GM12878 (cell line): ENCODE data around the gene IRAG1. TPM values are rescaled to one million over a fixed set of nuclear protein-coding genes. Genes with fewer than 3 reads are reported as not detected.

Experiments
- ESRRA ChIP-seq: IDR thresholded peaks from 2 replicates; pipeline ENCODE4 v1.6.1; 2012; ENCODE audit warnings: mild to moderate bottlenecking, low read length, improper control_type of control experiment
- IKZF1 ChIP-seq: fragments of 450-650 bp; conservative IDR thresholded peaks from 2 replicates; pipeline ENCODE4 v1.6.1; 2017; ENCODE audit warnings: antibody characterized with exemption, mild to moderate bottlenecking
- KAT2A ChIP-seq: conservative IDR thresholded peaks from 2 replicates; pipeline ENCODE4 v1.6.1; 2011; ENCODE audit warnings: low read depth, low read length; ENCODE audit not compliant: control insufficient read depth
- SMC3 ChIP-seq: IDR thresholded peaks from 2 replicates; pipeline ENCODE4 v1.6.1; 2011; ENCODE audit warnings: low read length, improper control_type of control experiment, borderline replicate concordance
- WRNIP1 ChIP-seq: IDR thresholded peaks from 2 replicates; pipeline ENCODE4 v1.6.1; 2011; ENCODE audit warnings: low read depth, low read length, improper control_type of control experiment, borderline replicate concordance
- polyA plus RNA-seq, 11 experiments: library from polyadenylated mRNA; depleted of rRNA in 4 of 11; unstranded in 6 of 11; stranded (reverse) in 5 of 11; fragments of >200 nt; fragmentation: Nextera tagmentation in 4 of 11; fragmentation: Illumina TruSeq in 1 of 11; extraction: Ambion mirVana in 4 of 11; extraction: Trizol in 1 of 11; gene quantifications; 1 replicate in 1 of 11; 2 replicates in 10 of 11; pipeline versions ENCODE4 v1.2.1 to v1.2.3, GENCODE V29; 2011 to 2016; ENCODE audit warnings: inconsistent platforms in 2 of 11, missing spikeins in 2 of 11, low read depth in 1 of 11
- total RNA-seq, 4 experiments: library from RNA; depleted of rRNA in 3 of 4; stranded (reverse); fragments of >200 nt in 3 of 4; fragmentation: Illumina TruSeq in 1 of 4; extraction: Trizol in 1 of 4; gene quantifications; 2 replicates each; pipeline versions ENCODE4 v1.2.1 to v1.2.3, GENCODE V29; 2013 to 2021
- TF ChIP-seq, protein P1 (sequence below): fragments of 450-650 bp; IDR thresholded peaks from 2 replicates; pipeline ENCODE4 v1.6.1; 2016; ENCODE audit warnings: mild to moderate bottlenecking
- TF ChIP-seq, protein P2 (sequence below): IDR thresholded peaks from 2 replicates; pipeline ENCODE4 v1.6.1; 2012; ENCODE audit warnings: low read length, inconsistent platforms
- TF ChIP-seq, protein P3 (sequence below): fragments of 450-650 bp; IDR thresholded peaks from 2 replicates; pipeline ENCODE4 v1.6.1; 2017; ENCODE audit warnings: mild to moderate bottlenecking, low read depth, inconsistent platforms; ENCODE audit not compliant: poor library complexity, severe bottlenecking

Gene IRAG1
- total and polyA plus RNA-seq, 10 of the 15 experiments (the other 5 are each of a cell fraction or from before 2014, with no cell fraction given): 0.02 to 0.18 (median 0.06) TPM; not detected in 4

DNA sequence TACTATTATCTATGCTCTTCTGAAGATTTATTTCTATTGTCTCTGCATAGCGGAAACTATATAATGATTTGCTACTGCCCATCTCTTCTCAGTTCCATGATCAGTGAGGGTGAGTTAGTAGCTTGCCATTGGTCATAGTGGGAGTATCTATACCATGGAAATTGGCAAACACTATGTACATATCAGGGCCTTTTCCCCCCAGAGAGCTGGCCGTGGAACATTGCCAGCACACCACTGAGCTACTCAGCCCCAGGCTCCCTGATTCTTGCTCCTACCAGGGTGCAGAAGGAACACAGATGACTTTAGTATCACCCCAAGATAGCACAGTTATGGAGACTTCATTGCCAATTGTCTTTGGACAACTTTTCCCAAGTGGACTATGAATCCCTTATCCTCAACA lies 33.2 kb downstream of the IRAG1 start (continued):
- TF ChIP-seq, protein P1, sequence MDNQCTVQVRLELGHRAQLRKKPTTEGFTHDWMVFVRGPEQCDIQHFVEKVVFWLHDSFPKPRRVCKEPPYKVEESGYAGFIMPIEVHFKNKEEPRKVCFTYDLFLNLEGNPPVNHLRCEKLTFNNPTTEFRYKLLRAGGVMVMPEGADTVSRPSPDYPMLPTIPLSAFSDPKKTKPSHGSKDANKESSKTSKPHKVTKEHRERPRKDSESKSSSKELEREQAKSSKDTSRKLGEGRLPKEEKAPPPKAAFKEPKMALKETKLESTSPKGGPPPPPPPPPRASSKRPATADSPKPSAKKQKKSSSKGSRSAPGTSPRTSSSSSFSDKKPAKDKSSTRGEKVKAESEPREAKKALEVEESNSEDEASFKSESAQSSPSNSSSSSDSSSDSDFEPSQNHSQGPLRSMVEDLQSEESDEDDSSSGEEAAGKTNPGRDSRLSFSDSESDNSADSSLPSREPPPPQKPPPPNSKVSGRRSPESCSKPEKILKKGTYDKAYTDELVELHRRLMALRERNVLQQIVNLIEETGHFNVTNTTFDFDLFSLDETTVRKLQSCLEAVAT: no peak
- TF ChIP-seq ESRRA: no peak
- no peak for TF ChIP-seq IKZF1
- no peak for TF ChIP-seq KAT2A
- TF ChIP-seq, protein P2, sequence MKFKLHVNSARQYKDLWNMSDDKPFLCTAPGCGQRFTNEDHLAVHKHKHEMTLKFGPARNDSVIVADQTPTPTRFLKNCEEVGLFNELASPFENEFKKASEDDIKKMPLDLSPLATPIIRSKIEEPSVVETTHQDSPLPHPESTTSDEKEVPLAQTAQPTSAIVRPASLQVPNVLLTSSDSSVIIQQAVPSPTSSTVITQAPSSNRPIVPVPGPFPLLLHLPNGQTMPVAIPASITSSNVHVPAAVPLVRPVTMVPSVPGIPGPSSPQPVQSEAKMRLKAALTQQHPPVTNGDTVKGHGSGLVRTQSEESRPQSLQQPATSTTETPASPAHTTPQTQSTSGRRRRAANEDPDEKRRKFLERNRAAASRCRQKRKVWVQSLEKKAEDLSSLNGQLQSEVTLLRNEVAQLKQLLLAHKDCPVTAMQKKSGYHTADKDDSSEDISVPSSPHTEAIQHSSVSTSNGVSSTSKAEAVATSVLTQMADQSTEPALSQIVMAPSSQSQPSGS: no peak
- no peak for TF ChIP-seq WRNIP1
- TF ChIP-seq SMC3: no peak
- TF ChIP-seq, protein P3, sequence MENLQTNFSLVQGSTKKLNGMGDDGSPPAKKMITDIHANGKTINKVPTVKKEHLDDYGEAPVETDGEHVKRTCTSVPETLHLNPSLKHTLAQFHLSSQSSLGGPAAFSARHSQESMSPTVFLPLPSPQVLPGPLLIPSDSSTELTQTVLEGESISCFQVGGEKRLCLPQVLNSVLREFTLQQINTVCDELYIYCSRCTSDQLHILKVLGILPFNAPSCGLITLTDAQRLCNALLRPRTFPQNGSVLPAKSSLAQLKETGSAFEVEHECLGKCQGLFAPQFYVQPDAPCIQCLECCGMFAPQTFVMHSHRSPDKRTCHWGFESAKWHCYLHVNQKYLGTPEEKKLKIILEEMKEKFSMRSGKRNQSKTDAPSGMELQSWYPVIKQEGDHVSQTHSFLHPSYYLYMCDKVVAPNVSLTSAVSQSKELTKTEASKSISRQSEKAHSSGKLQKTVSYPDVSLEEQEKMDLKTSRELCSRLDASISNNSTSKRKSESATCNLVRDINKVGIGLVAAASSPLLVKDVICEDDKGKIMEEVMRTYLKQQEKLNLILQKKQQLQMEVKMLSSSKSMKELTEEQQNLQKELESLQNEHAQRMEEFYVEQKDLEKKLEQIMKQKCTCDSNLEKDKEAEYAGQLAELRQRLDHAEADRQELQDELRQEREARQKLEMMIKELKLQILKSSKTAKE: no peak
